Activated T-helper 2 cell treated with anti-CD3 and anti-CD28 coated beads, Interferon-gamma antibody, Interleukin-2, Interleukin-4, amounts not matched to agents 10 μg/mL and 5 μg/mL and 100 μg/mL, durations not matched to agents 14 hours and 24 hours and 36 hours (primary cell): ENCODE data around the gene ANO2. TPM values are rescaled to one million over a fixed set of nuclear protein-coding genes. Genes with fewer than 3 reads are reported as not detected.

Source experiments
- DNase-seq: peaks from one replicate; pipeline ENCODE4 v3.0.0; 2021; ENCODE audit warnings: low spot score
- H3K27ac Mint-ChIP-seq: one replicate; pipeline ENCODE4 v1.8.0; 2021; ENCODE audit warnings: mixed read lengths
- H3K27me3 Mint-ChIP-seq: one replicate; pipeline ENCODE4 v1.8.0; 2021; ENCODE audit warnings: low read depth, mixed read lengths
- H3K36me3 Mint-ChIP-seq: one replicate; pipeline ENCODE4 v1.8.0; 2021; ENCODE audit warnings: low read depth, mixed read lengths
- H3K4me1 Mint-ChIP-seq: one replicate; pipeline ENCODE4 v1.8.0; 2021; ENCODE audit warnings: low read depth, mixed read lengths
- H3K4me3 Mint-ChIP-seq: one replicate; pipeline ENCODE4 v1.8.0; 2021; ENCODE audit warnings: low read depth, mild to moderate bottlenecking, moderate library complexity, mixed read lengths
- H3K9me3 Mint-ChIP-seq: one replicate; pipeline ENCODE4 v1.8.0; 2021; ENCODE audit warnings: mixed read lengths
- intact Hi-C: fragments of 100-400 bp; cut with micrococcal nuclease; formaldehyde crosslinking; loops from one replicate; pipeline ENCODE4 v1.15.1; 2023
- total RNA-seq: library from RNA; stranded (reverse); gene quantifications from 2 replicates; pipeline ENCODE4 v1.2.3, GENCODE V29; 2022

ANO2 gene
- total RNA-seq, 1 donor from 2014 or later, result not detected

GRCh38 chr12:5522432-5523335 is 422.4 kb downstream of the ANO2 start:
- peaks cover 6% of the 10 kb centered on the region for H3K27me3 Mint-ChIP-seq
- H3K9me3 Mint-ChIP-seq, result no peaks in the 10 kb centered on the region
- intact Hi-C loops, result no loop called here
- H3K36me3 Mint-ChIP-seq, result no peaks in the 10 kb centered on the region
- H3K4me1 Mint-ChIP-seq, result no peaks in the 10 kb centered on the region
- DNase-seq, result no peak
- H3K27ac Mint-ChIP-seq, result no peak overlapping the region
- H3K4me3 Mint-ChIP-seq, result no peak overlapping the region

GRCh38 chr12:5521456-5522325 is 423.4 kb downstream of the ANO2 start:
- Mint-ChIP-seq H3K36me3 (no peaks in the 10 kb centered on the region), H3K4me3 (no peak overlapping the region), H3K4me1 (no peaks in the 10 kb centered on the region), H3K9me3 (no peaks in the 10 kb centered on the region), H3K27me3 (no peaks in the 10 kb centered on the region), H3K27ac (no peak overlapping the region)
- intact Hi-C loops, result no loop called here
- no peak for DNase-seq

- H3K36me3 Mint-ChIP-seq, result no peaks in the 10 kb centered on the region
- H3K4me1 Mint-ChIP-seq, result no peaks in the 10 kb centered on the region
- DNase-seq, result no peak
- no peaks in the 10 kb centered on the region for H3K9me3 Mint-ChIP-seq
- no peak overlapping the region for H3K27ac Mint-ChIP-seq
- no peaks in the 10 kb centered on the region for H3K27me3 Mint-ChIP-seq
- intact Hi-C loops, result no loop called here
- H3K4me3 Mint-ChIP-seq, result no peak overlapping the region
These were observed 424.2 kb downstream of the ANO2 start for GRCh38 chr12:5520831-5521230.

- intact Hi-C loops, result no loop called here
- DNase-seq, result no peak
- Mint-ChIP-seq H3K27ac (no peak overlapping the region), H3K4me3 (no peak overlapping the region), H3K4me1 (no peaks in the 10 kb centered on the region), H3K36me3 (no peaks in the 10 kb centered on the region), H3K27me3 (no peaks in the 10 kb centered on the region), H3K9me3 (no peaks in the 10 kb centered on the region)
These were observed 425.0 kb downstream of the ANO2 start for GRCh38 chr12:5520037-5520436.

GRCh38 chr12:5518584-5519365 is 426.3 kb downstream of the ANO2 start:
- no peaks in the 10 kb centered on the region for H3K36me3 Mint-ChIP-seq
- H3K4me1 Mint-ChIP-seq, result no peaks in the 10 kb centered on the region
- no peak for DNase-seq
- H3K27me3 Mint-ChIP-seq, result no peaks in the 10 kb centered on the region
- H3K9me3 Mint-ChIP-seq, result no peaks in the 10 kb centered on the region
- no peak overlapping the region for H3K27ac Mint-ChIP-seq
- intact Hi-C loops, result no loop called here
- H3K4me3 Mint-ChIP-seq, result no peak overlapping the region

GRCh38 chr12:5516371-5517241 is 428.5 kb downstream of the ANO2 start:
- Mint-ChIP-seq H3K4me1 (no peaks in the 10 kb centered on the region), H3K9me3 (no peaks in the 10 kb centered on the region), H3K27me3 (no peaks in the 10 kb centered on the region), H3K4me3 (no peak overlapping the region), H3K27ac (no peak overlapping the region), H3K36me3 (no peaks in the 10 kb centered on the region)
- no peak for DNase-seq
- intact Hi-C loops, result no loop called here

- Mint-ChIP-seq H3K27ac (no peak overlapping the region), H3K36me3 (no peaks in the 10 kb centered on the region), H3K4me1 (no peaks in the 10 kb centered on the region), H3K4me3 (no peak overlapping the region), H3K9me3 (no peaks in the 10 kb centered on the region), H3K27me3 (no peaks in the 10 kb centered on the region)
- intact Hi-C loops, result no loop called here
- no peak for DNase-seq
These were observed 429.6 kb downstream of the ANO2 start for GRCh38 chr12:5515458-5515857.

GRCh38 chr12:5514545-5514944 is 430.5 kb downstream of the ANO2 start:
- no peak overlapping the region for H3K27ac Mint-ChIP-seq
- no peaks in the 10 kb centered on the region for H3K27me3 Mint-ChIP-seq
- intact Hi-C loops, result no loop called here
- no peak overlapping the region for H3K4me3 Mint-ChIP-seq
- DNase-seq, result no peak
- H3K4me1 Mint-ChIP-seq, result no peaks in the 10 kb centered on the region
- H3K9me3 Mint-ChIP-seq, result no peaks in the 10 kb centered on the region
- no peaks in the 10 kb centered on the region for H3K36me3 Mint-ChIP-seq

- no peak overlapping the region for H3K4me3 Mint-ChIP-seq
- intact Hi-C loops, result no loop called here
These were observed 431.0 kb downstream of the ANO2 start for GRCh38 chr12:5514016-5514415.

GRCh38 chr12:5513406-5513805 is 431.7 kb downstream of the ANO2 start:
- no peak overlapping the region for H3K4me3 Mint-ChIP-seq
- intact Hi-C loops, result no loop called here

More at GRCh38 chr12:5514016-5514415, 431.0 kb downstream of the ANO2 start:
- Mint-ChIP-seq H3K4me1 (no peaks in the 10 kb centered on the region), H3K36me3 (no peaks in the 10 kb centered on the region), H3K27me3 (no peaks in the 10 kb centered on the region), H3K9me3 (no peaks in the 10 kb centered on the region), H3K27ac (no peak overlapping the region)
- DNase-seq, result no peak

More at GRCh38 chr12:5513406-5513805, 431.7 kb downstream of the ANO2 start:
- Mint-ChIP-seq H3K36me3 (no peaks in the 10 kb centered on the region), H3K27ac (no peak overlapping the region), H3K9me3 (no peaks in the 10 kb centered on the region), H3K27me3 (no peaks in the 10 kb centered on the region), H3K4me1 (no peaks in the 10 kb centered on the region)
- no peak for DNase-seq
